GM12892 (cell line): ENCODE data around the gene SLC6A6.

ENCODE experiments used
- POLR2A ChIP-seq: IDR thresholded peaks from 2 replicates; pipeline ENCODE4 v1.6.1; 2011; ENCODE audit warnings: low read depth, low read length, control low read depth
- POLR2AphosphoS5 ChIP-seq: IDR thresholded peaks from 2 replicates; pipeline ENCODE4 v1.6.1; 2011; ENCODE audit warnings: low read depth, low read length, control low read depth

- TF ChIP-seq POLR2AphosphoS5, result no peak
- TF ChIP-seq POLR2A, result no peak
Observed at GRCh38 chr3:14429237-14429636, 26.8 kb downstream of the SLC6A6 start.
